GM21390 (cell line): ENCODE measurements around the gene SRSF10.
A peak's percentile ranks its signal among the peaks of the same experiment; 100 is the strongest.
"Not testable (repeated sequence)": the region's sequence is repeated elsewhere in the genome, so short reads cannot be mapped to it uniquely, and the experiment has no call there.

ENCODE experiments used
- ATAC-seq: cut with Tn5 transposase; IDR thresholded peaks from one replicate; pipeline ENCODE4 v1.9.1; 2021; ENCODE audit not compliant: unreplicated experiment

The SRSF10 gene

DNA sequence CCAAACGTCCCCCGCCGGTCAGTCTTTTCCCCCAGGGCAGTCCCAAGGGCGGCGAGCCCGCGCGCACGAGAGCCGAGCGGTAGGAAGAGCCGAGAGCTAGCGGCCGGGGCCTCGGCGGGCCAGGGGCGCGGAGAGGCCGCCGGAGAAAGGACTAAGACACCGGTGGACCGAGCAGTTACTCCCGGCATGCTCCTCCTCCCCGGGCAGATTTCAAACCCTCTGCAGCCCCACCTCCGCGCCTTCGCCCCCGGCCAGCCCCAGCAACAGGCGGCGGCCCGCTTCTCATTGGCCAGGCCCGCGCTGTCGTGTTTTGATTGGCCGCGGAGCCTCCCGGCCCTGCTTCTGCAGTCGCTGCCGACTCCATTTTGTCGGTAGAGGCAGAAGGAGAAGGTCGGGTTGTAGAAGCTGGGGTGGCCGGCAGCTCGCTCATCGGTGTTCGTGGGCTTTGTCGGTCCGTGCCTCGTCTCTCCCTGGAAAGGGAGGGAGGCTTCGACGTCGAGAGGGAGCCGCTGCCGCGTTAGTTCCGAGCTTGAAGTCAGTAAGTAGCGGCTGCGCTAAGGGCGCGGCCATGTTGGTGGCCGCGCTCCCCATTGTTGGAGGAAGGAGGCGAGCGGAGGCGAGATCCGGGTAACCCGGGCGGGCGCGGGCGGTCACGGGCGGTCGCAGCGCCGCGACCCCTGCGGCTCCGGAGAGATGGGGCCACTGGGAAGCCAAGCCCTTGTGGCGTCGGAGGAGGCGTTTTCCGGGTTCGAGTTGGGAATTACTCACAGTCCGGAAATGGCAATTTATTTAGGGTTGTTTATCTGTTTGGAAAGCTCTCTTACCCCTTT is 20.5 kb downstream of the SRSF10 start, which contains the start of gene PNRC2:
PNRC2 (plus strand) TSS at position 368 of the 830 bp plus-strand sequence. CDS start 1,630 bp downstream, outside the sequence.
- ATAC-seq: peak; percentile 64

DNA sequence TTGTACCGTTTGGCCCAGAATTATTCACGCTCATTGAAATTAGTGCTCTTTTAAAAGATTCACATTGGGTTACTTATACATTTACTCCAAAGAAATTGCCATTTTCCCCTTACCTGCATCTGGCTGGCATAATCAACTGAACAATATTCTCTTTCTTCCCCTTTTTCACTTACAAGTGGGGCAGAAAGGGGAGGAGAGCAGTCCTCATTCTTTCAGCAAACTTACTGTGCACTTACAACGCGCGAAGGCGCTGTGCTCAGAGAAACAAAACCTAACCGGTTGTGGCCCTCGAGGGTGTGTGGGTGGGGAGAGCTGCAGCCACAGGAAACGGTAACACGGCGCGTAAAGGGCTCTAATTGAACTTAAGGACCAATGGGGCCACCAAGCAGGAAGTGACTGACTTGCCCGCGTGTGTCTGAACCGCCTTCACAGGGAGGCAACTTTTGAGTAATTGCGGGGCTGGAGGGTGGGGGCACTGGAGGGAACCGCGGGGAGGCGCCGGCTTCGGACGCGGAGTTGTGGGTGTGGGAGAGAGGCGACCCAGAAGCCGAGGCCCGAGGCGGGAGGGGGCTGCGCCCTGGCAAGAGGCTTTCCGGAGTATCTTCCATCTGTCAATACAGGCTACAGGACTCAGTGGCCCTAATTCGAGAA is 21.2 kb downstream of the SRSF10 start:
- ATAC-seq: peak; percentile 59

DNA sequence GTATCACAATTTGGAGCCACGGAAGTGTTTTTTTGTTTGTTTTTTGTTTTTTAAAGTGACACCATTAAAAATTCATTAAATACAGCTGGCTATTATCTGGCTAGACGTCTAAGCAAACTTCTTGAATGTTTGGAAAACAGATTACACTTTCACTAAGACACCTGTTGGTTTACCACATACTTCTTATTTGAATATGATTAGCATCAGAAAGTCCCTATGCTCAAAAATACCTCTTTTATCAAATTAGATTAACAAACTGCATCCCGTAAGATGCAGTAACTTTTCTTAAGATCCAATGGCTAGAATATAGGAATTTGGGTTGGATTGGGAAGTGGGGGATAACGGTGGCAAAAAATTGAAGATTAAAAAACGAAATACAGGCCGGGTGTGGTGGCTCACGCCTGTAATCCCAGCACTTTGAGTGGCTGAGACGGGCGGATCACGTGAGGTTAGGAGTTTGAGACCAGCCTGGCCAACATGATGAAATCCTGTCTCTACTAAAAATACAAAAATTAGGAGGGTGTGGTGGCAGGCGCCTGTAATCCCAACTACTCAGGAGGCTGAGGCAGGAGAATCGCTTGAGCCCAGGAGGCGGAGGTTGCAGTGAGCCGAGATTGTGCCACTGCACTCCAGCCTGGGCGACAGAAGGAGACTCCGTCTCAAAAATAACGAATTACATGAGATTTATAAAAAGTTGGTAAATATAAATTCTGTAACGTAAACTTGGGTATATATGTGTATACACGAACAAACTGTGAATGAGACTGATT is 21.9 kb downstream of the SRSF10 start:
- not testable (repeated sequence) for ATAC-seq

- ATAC-seq: no peak
These were observed 23.0 kb downstream of the SRSF10 start for GRCh38 chr1:23957096-23957495.

DNA sequence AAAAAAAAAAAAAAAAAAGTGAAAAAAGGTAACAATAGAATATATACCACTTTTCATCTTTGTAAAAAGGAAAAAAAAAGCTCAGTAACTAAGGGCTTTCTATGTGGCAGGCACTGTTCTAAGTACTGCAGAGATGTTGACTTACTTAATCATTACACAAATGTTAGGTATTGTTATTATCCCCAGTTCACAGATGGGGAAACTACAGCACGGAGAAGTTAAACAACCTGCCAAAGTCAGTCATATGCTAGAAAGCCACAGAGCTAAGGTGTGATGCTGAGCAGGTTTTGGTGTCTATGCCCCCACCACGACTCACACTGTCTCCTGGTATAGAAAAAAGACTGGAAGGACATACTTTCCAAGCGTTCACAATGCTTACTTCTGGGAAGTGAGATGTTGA is 27.1 kb downstream of the SRSF10 start:
- no peak for ATAC-seq

DNA sequence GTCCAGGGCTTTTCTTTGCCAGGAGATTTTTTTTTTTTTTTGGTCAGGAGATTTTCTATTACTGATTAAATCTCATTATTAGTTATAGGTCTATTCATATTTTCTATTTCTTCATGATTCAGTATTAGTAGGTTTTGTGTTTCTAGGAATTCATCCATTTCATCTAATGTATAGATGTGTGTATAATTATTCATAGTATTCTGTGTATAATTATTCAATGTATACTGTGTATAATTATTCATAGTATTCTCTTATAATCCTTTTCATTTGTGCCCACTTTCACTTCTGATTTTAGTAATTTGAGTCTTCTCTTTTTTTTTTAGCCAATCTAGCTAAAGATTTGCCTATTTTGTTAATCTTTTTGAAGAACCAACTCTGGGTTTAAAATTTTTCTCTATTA is 32.8 kb downstream of the SRSF10 start:
- ATAC-seq: no peak

DNA sequence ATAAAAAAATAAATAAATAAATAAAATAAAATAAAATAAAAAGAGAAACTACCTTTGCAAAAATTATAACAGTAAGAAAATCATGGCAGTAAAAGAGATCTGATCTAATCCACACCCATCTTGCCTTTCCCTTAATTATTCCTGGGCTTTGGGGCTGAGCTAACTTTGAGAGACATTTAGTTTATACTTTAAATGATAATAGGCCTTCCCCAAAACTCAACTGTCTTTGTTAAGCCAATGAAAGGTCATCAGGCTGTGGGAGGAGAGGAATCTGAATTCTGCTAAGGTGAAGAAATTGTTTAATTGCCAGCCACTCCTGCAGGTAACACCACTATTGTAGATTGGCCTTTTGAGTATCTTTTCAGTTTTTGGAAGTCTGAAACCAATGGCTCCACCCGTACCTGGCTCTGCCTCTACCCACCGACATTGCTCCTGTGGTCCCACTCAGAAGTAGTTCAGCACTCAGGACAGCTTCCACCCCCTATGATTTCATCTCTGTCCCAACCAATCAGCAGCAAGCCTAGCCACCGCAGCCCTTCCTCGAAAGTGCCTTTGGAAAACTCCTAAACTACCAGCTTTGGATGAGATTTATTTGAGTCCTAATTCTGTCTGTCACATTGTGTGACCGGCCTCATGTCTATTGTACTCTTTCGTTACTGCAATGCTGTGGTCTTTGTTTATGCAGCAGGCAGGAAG is 43.5 kb downstream of the SRSF10 start:
- no peak for ATAC-seq

GRCh38 chr1:23931491-23931880 is 48.6 kb downstream of the SRSF10 start:
- no peak for ATAC-seq

DNA sequence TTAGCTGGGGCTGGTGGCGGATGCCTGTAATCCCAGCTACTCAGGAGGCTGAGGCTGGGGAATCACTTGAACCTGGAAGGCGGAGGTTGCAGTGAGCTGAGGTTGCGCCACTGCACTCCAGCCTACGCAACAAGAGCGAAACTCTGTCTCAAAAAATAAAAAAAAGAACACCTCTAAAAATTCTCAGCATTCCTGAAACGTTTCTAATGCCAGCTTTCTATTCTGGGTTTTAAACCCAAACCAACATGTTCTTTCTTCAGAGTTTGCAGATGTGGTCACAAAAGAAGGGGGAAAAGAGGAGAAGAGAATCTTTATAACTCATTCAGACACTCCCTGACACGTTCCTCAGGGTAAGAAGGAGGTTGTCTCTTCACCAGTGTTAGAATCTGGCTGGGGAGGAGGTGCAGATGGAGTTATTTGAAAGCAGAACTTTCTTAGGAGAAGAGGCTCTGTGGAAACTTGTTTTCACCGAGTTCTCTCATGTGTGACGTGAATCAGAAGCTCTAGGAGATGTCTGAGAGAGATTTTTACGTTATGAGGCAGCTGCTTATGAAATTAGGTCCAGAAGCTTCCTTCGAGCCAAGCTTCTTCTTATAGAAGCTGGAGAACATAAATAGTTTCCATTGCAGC is 49.2 kb downstream of the SRSF10 start:
- no peak for ATAC-seq

- no peak for ATAC-seq
These were observed 49.9 kb downstream of the SRSF10 start for GRCh38 chr1:23930270-23930669.

DNA sequence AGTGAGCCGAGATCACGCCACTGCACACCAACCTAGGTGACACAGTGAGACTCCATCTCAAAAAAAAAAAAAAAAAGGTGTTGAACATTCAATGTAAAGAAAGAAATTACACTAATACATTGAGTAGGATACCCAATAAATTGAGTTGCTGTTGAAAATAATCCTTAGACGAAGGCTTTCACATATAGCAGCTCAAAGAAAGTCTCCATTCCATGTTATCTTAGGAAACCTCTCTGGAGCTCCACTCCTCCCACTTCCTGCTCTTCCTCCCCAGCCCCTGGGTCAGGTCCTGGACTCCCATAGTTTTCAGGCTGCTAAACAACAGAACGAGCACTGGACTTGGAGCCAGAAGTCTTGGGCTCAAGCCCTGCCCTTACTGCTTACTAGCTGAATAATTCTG is 51.3 kb downstream of the SRSF10 start:
- ATAC-seq: no peak

GRCh38 chr1:23927097-23927496 is 53.0 kb downstream of the SRSF10 start:
- ATAC-seq: no peak

- ATAC-seq: no peak
These were observed 54.8 kb downstream of the SRSF10 start for GRCh38 chr1:23925279-23925678.

GRCh38 chr1:23924601-23925000 is 55.5 kb downstream of the SRSF10 start:
- ATAC-seq: no peak

GRCh38 chr1:23923592-23924499 is 56.3 kb downstream of the SRSF10 start:
- ATAC-seq: no peak

DNA sequence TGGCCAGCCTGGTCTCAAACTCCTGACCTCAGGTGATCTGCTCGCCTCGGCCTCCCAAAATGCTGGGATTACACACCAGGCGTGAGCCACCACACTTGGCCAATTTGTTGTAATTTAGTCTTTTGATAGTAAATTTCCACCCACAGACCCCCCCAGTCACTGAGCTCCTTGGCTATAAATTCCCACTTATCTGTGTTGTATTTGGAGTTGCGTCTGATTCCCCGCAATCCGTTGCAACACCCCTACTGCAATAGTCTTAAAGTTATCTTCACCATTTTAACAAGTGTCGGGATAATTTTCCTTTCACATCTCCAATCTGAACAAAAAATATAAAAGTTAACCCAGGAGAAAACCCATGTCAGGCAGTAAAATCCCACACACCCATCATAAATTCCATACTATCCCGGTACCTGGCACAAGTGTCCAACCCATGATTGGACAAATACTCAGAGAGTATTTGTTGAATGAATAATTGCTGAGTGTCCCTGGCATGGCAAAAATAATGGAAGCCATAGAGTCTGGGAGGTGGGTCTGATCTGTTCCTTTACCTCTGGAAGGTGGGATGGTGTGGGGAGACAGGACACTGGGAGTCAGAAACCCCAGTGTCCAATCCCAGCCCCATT is 57.7 kb downstream of the SRSF10 start:
- no peak for ATAC-seq

DNA sequence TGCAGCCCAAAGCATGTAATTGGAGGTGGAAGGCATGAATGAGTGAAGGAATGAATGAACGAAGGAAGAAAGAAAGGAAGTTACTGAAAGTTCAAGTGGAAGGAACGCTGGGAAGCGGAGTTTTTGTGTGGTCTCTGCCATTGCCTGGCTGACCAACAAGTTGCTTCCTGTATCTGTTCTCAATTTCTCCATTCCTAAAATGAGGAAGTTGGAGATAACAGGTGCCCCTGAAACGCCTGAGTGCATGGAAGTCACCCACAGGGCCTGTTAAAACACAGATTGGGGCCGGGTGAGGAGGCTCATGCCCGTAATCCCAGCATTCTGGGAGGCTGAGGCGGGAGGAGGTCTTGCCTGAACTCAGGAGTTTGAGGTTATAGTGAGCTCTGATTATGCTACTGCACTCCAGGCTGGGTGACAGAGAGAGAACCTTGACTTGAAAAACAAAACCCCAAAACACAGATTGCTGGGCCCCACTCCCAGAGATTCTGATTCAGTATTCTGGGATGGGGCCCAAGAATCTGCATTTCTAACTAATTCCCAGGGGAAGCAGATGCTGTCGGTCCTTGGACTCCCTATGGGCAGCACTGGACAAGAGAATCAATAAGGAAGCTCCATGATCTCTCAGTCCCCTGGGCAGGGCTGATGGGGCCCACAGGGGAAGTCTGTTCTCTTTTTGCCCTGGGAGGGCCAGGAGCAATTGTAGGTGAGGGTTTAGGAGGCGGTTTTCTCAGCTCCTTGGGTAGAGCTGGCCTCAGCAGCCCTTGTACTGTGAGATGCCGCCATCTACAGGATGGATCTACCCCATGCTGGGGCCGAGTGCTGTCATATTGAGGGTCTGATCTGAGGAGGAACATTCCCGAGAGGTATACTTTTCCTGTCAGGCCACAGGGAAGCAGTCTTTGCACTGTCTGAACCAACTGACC is 63.7 kb downstream of the SRSF10 start:
- no peak for ATAC-seq

DNA sequence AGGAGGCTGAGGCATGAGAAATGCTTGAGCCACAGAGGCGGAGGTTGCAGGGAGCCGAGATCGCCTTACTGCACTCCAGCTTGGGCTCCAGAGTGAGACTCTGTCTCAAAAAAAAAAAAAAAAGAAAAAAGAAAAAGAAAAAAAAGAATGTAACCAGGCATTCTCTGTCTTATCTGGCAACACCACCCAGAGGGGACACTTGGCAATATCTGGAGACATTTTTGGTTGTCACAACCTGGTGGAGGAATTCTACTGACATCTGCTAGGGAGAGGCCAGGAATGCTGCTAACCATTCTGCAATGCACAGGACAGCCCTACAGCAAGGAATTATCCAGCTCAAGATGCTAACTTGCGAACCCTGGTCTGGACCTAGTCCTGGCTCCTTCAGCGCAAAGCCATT is 64.7 kb downstream of the SRSF10 start:
- no peak for ATAC-seq
